Lung (tissue), 12 donors: ENCODE data around the gene CBARP. TPM values are rescaled to one million over a fixed set of nuclear protein-coding genes. Genes with fewer than 3 reads are reported as not detected.
A peak's percentile ranks its signal among the peaks of the same experiment; 100 is the strongest.

Experiments used
- ATAC-seq: fragments of 200-7000 bp; cut with Tn5 transposase; one replicate; pipeline ENCODE4 v1.9.1; 2020; ENCODE audit warnings: moderate number of reproducible peaks; ENCODE audit not compliant: insufficient read depth, low FRiP score
- DNase-seq, 3 donors: peaks; one replicate each; pipeline ENCODE4 v3.0.0-alpha.2; 2013 to 2017
- H3K27ac ChIP-seq, 2 donors: one replicate each; pipeline ENCODE4 v1.5.1; 2013; ENCODE audit warnings: mild to moderate bottlenecking in 2 of 2, moderate library complexity in 2 of 2, control low read depth in 1 of 2, inconsistent platforms in 1 of 2, low read depth in 1 of 2, low read length in 1 of 2
- H3K27me3 ChIP-seq, 3 donors: one replicate each; pipeline ENCODE4 v1.5.1; 2013; ENCODE audit warnings: low read length in 2 of 3; ENCODE audit not compliant: control insufficient read depth in 3 of 3, insufficient read depth in 3 of 3
- H3K36me3 ChIP-seq, 4 donors: one replicate each; pipeline ENCODE4 v1.5.1; 2013; ENCODE audit warnings: low read length in 4 of 4, mild to moderate bottlenecking in 1 of 4, moderate library complexity in 1 of 4; ENCODE audit not compliant: control insufficient read depth in 4 of 4, insufficient read depth in 4 of 4
- H3K4me1 ChIP-seq, 5 donors: one replicate each; pipeline ENCODE4 v1.5.1; 2013; ENCODE audit warnings: low read length in 5 of 5, mild to moderate bottlenecking in 2 of 5, moderate library complexity in 1 of 5; ENCODE audit not compliant: control insufficient read depth in 5 of 5, insufficient read depth in 5 of 5
- H3K4me3 ChIP-seq: one replicate; pipeline ENCODE4 v1.5.1; 2013; ENCODE audit warnings: mild to moderate bottlenecking, control low read depth, moderate library complexity
- H3K9ac ChIP-seq, 2 donors: one replicate each; pipeline ENCODE4 v1.5.1; 2013; ENCODE audit warnings: low read length in 2 of 2, control low read depth in 1 of 2; ENCODE audit not compliant: insufficient read depth in 1 of 2
- H3K9me3 ChIP-seq, 4 donors: one replicate each; pipeline ENCODE4 v1.5.1; 2013; ENCODE audit warnings: low read length in 3 of 4, mild to moderate bottlenecking in 1 of 4, moderate library complexity in 1 of 4; ENCODE audit not compliant: control insufficient read depth in 4 of 4, insufficient read depth in 3 of 4
- CTCF ChIP-seq: IDR thresholded peaks from 2 replicates; pipeline ENCODE4 v1.5.1; 2012; ENCODE audit warnings: mild to moderate bottlenecking; ENCODE audit errors: control extremely low read depth, extremely low read depth
- WGBS, 2 donors: extraction: QIAGEN DNeasy Blood & Tissue Kit; methylation state at CpG; one replicate each; pipeline ENCODE4 v1.1.7; 2013; 5-methylcytosine and 5-hydroxymethylcytosine counted together
- polyA plus RNA-seq, 2 donors: library from polyadenylated mRNA; stranded (reverse); fragments of 200-250 nt; gene quantifications; one replicate each; pipeline ENCODE4 v1.2.1, GENCODE V29; 2013
- total RNA-seq, 2 donors: library from RNA; depleted of rRNA in 1 of 2; stranded (reverse); fragments of >200 nt in 1 of 2; gene quantifications; one replicate each; pipeline ENCODE4 v1.2.1, GENCODE V29; 2014 to 2021
- donor health status: control.
- donor health status: control.
- donor health status: Bipolar disorder and iron deficiency.
- donor health status: healthy.
- donor health status: DM: yes; HTN: yes; CAD: no.

CBARP gene
- total and polyA plus RNA-seq, 4 donors, result 0.23 to 0.83 (median 0.59) TPM

GRCh38 chr19:1236576-1236975, 1.2 kb downstream of the CBARP start:
- TF ChIP-seq CTCF, result no peak

GRCh38 chr19:1235625-1236538, 1.9 kb downstream of the CBARP start:
- no peak overlapping the region for H3K9ac ChIP-seq

More at GRCh38 chr19:1236576-1236975, 1.2 kb downstream of the CBARP start:
- H3K9me3 ChIP-seq, result no peaks in the 10 kb centered on the region
- no peak overlapping the region for H3K9ac ChIP-seq
- peak in 1 of 3 donors; percentile 6 for DNase-seq
- no peaks in the 10 kb centered on the region for H3K27me3 ChIP-seq
- H3K27ac ChIP-seq, result no peak overlapping the region
- no peak overlapping the region for H3K4me3 ChIP-seq
- peaks cover 0 to 34% (median 12%) of the 10 kb centered on the region in 5 donors for H3K4me1 ChIP-seq
- no peaks in the 10 kb centered on the region for H3K36me3 ChIP-seq
- no peak for ATAC-seq
- 21 to 62% methylated on average over 5 to 39 of the region's 42 CpGs for WGBS, 2 donors

GRCh38 chr19:1234955-1235380, 2.8 kb downstream of the CBARP start:
- Histone ChIP-seq H3K9ac (no peak overlapping the region), H3K27ac (no peak overlapping the region), H3K36me3 (no peaks in the 10 kb centered on the region), H3K27me3 (no peaks in the 10 kb centered on the region), H3K4me3 (no peak overlapping the region), H3K9me3 (no peaks in the 10 kb centered on the region), H3K4me1 (peaks cover 0 to 26% (median 12%) of the 10 kb centered on the region in 5 donors)
- no peak for ATAC-seq
- TF ChIP-seq CTCF, result no peak
- WGBS, 2 donors, result 94 to 95% methylated on average over 41 to 43 of the region's 43 CpGs
- no peak for DNase-seq

More at GRCh38 chr19:1235625-1236538, 1.9 kb downstream of the CBARP start:
- no peak for TF ChIP-seq CTCF
- no peak for ATAC-seq
- DNase-seq, result no peak
- 87% methylated on average over 39 of the region's 39 CpGs for WGBS, 2 donors
- H3K36me3 ChIP-seq, result no peaks in the 10 kb centered on the region
- H3K4me3 ChIP-seq, result no peak overlapping the region
- H3K4me1 ChIP-seq, result peaks cover 0 to 28% (median 12%) of the 10 kb centered on the region in 5 donors
- no peak overlapping the region for H3K27ac ChIP-seq
- H3K27me3 ChIP-seq, result no peaks in the 10 kb centered on the region
- H3K9me3 ChIP-seq, result no peaks in the 10 kb centered on the region
